ENCODE data around the gene KLF9.
"Not testable (repeated sequence)": the region's sequence is repeated elsewhere in the genome, so short reads cannot be mapped to it uniquely, and the experiment has no call there.

Gene KLF9

GRCh38 chr9:70404261-70404660 is 10.2 kb downstream of the KLF9 start:
- H3K36me3 Mint-ChIP-seq: peaks cover 11% of the 10 kb centered on the region
- no peaks in the 10 kb centered on the region for H3K27me3 Mint-ChIP-seq
- CTCF ChIA-PET: interaction anchor here (2.4 kb wide), 1 partner anchor 198 kb away, joined by 9 read pairs; no protein-coding TSS in a partner anchor
- H3K9me3 Mint-ChIP-seq: no peaks in the 10 kb centered on the region
- H3K4me1 Mint-ChIP-seq: peaks cover 69% of the 10 kb centered on the region
- H3K27ac Mint-ChIP-seq: no peak overlapping the region
- no peak for DNase-seq
- H3K4me3 Mint-ChIP-seq: no peak overlapping the region

DNA sequence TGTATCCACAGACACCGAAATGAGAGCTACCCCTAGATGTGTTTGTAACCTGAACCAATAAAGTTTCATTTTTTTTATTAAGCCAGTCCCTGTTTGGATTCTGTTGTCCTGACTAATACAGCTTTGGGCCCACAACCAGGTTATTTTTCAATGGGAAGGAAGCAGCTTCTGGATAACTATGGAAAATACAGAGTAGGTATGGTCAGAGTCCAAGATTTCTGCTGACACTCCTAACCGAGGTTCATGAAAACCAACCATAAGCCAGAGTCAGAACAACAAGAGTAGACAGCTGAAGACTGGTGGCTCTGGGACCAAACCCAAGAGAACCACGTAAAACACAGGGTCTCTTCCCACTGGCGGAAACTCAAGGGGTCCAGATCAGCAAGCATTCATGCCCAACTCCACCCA is 10.8 kb downstream of the KLF9 start:
- Mint-ChIP-seq H3K9me3 (no peaks in the 10 kb centered on the region), H3K4me1 (peaks cover 74% of the 10 kb centered on the region), H3K36me3 (peaks cover 13% of the 10 kb centered on the region), H3K27ac (no peak overlapping the region), H3K4me3 (no peak overlapping the region), H3K27me3 (no peaks in the 10 kb centered on the region)
- CTCF ChIA-PET: no interaction called here
- DNase-seq: no peak

- H3K4me3 Mint-ChIP-seq: no peak overlapping the region
- no peak overlapping the region for H3K27ac Mint-ChIP-seq
- no peaks in the 10 kb centered on the region for H3K27me3 Mint-ChIP-seq
- H3K4me1 Mint-ChIP-seq: peaks cover 74% of the 10 kb centered on the region
- H3K9me3 Mint-ChIP-seq: no peaks in the 10 kb centered on the region
- CTCF ChIA-PET: interaction anchor here (0.6 kb wide), 1 partner anchor 160 kb away, joined by 3 read pairs; no protein-coding TSS in a partner anchor
- DNase-seq: no peak
- peaks cover 13% of the 10 kb centered on the region for H3K36me3 Mint-ChIP-seq
Measured at GRCh38 chr9:70403166-70403565, 11.3 kb downstream of the KLF9 start.

DNA sequence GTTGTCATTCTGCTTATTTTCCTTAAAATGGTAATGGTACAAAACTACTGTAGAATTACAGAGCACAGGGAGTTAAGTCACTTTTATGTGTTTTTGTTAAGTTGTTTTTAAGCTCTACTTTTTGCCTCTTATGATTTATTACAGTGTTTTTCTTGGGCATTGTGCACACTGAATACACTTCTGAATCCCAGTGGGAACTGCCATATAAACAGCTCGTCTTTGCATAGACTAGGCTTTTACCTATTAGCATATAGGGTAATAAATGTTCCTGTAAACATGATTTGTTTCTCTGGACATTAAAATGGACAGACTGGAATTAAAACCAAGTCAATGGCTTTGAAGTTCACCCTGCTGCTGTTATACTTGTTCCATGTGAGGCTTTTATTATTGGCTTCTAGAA is 12.2 kb downstream of the KLF9 start:
- DNase-seq: no peak
- CTCF ChIA-PET: interaction anchor here (0.5 to 2.0 kb wide), 2 partner anchors 12 to 200 kb away, joined by 3 to 7 read pairs; no protein-coding TSS in a partner anchor
- H3K27me3 Mint-ChIP-seq: no peaks in the 10 kb centered on the region
- H3K4me3 Mint-ChIP-seq: no peak overlapping the region
- H3K36me3 Mint-ChIP-seq: peaks cover 10% of the 10 kb centered on the region
- H3K4me1 Mint-ChIP-seq: peaks cover 74% of the 10 kb centered on the region
- H3K9me3 Mint-ChIP-seq: no peaks in the 10 kb centered on the region
- no peak overlapping the region for H3K27ac Mint-ChIP-seq

DNA sequence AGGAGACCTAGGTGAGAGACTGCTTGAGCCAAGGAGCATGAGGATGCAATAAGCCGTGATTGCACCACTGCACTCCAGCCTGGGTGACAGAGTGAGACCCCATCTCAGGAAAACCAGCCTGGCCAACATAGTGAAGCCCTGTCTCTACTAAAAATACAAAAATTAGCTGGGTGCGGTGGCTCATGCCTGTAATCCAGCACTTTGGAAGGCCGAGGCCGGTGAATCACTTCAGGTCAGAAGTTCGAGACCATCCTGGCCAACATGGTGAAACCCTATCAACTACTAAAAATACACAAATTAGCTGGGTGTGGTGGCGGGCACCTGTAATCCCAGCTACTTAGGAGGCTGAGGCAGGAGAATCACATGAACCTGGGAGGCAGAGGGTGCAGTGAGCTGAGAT is 13.2 kb downstream of the KLF9 start:
- not testable (repeated sequence) for DNase-seq, H3K27ac Mint-ChIP-seq, H3K9me3 Mint-ChIP-seq, H3K4me3 Mint-ChIP-seq, H3K36me3 Mint-ChIP-seq, H3K27me3 Mint-ChIP-seq
- peaks cover 71% of the 10 kb centered on the region for H3K4me1 Mint-ChIP-seq
- CTCF ChIA-PET: interaction anchor here (2.0 kb wide), 1 partner anchor 201 kb away, joined by 7 read pairs; no protein-coding TSS in a partner anchor

- Mint-ChIP-seq H3K27ac (no peak overlapping the region), H3K4me3 (no peak overlapping the region)
- CTCF ChIA-PET: interaction anchor here (0.9 to 2.5 kb wide), 3 partner anchors 10 to 60 kb away, joined by 3 to 9 read pairs (median 4); no protein-coding TSS in a partner anchor
Measured at GRCh38 chr9:70400107-70400892, 14.2 kb downstream of the KLF9 start.

DNA sequence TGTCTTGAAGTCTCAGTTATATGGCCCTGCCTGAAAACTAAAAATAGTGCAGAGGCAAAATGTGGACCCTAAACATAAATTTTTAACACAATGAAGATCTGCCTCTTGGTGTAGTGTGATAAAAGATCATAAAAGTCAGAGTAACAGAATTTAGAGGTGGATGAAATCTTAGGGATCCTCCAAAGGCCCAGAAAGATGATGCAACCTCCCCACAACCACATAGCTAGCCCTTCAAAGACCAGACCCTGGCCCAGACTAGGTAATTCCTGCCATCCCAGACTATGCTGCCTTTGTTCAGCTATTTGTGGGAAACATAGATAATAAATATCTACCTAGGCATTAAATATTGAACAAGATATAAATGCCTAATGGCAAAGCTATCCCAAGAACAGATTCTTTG is 15.3 kb downstream of the KLF9 start:
- CTCF ChIA-PET: interaction anchor here (1.3 to 2.5 kb wide), 2 partner anchors 12 to 59 kb away, joined by 4 to 9 read pairs; no protein-coding TSS in a partner anchor
- DNase-seq: no peak
- no peak overlapping the region for H3K4me3 Mint-ChIP-seq
- peaks cover 59% of the 10 kb centered on the region for H3K4me1 Mint-ChIP-seq
- H3K9me3 Mint-ChIP-seq: no peaks in the 10 kb centered on the region
- no peaks in the 10 kb centered on the region for H3K27me3 Mint-ChIP-seq
- peak overlapping the region; percentile 56 for H3K27ac Mint-ChIP-seq
- peaks cover 4% of the 10 kb centered on the region for H3K36me3 Mint-ChIP-seq

More at GRCh38 chr9:70400107-70400892, 14.2 kb downstream of the KLF9 start:
- Mint-ChIP-seq H3K4me1 (peaks cover 64% of the 10 kb centered on the region), H3K27me3 (no peaks in the 10 kb centered on the region), H3K36me3 (peaks cover 4% of the 10 kb centered on the region), H3K9me3 (no peaks in the 10 kb centered on the region)
- DNase-seq: no peak

- Mint-ChIP-seq H3K36me3 (peaks cover 4% of the 10 kb centered on the region), H3K9me3 (no peaks in the 10 kb centered on the region), H3K27me3 (no peaks in the 10 kb centered on the region), H3K4me3 (peak overlapping the region; percentile 57), H3K4me1 (peaks cover 56% of the 10 kb centered on the region), H3K27ac (peak overlapping the region; percentile 76)
- CTCF ChIA-PET: interaction anchor here (0.7 to 2.5 kb wide), 2 partner anchors 13 to 110 kb away, joined by 4 to 9 read pairs; no protein-coding TSS in a partner anchor
- no peak for DNase-seq
Measured at GRCh38 chr9:70398145-70398556, 16.3 kb downstream of the KLF9 start.

DNA sequence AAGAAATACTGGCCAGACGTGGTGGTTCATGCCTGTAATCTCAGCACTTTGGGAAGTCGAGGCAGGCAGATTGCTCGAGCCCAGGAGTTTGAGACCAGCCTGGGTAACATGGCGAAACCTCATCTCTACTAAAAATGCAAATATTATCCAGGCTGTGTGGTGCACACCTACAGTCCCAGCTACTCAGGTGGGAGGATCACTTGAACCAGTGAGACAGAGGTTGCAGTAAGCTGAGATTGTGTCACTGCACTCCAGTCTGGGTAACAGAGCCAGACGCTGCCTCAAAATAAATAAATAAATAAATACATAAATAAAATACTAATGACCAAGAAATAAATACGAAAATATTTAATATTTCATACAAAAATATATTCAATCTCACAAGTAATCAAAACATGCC is 18.8 kb downstream of the KLF9 start:
- CTCF ChIA-PET: no interaction called here
- Mint-ChIP-seq H3K27me3 (no peaks in the 10 kb centered on the region), H3K4me1 (peaks cover 74% of the 10 kb centered on the region), H3K36me3 (peaks cover 4% of the 10 kb centered on the region), H3K4me3 (no peak overlapping the region), H3K27ac (no peak overlapping the region), H3K9me3 (no peaks in the 10 kb centered on the region)
- no peak for DNase-seq

GRCh38 chr9:70392850-70393249 is 21.6 kb downstream of the KLF9 start:
- Mint-ChIP-seq H3K36me3 (peaks cover 5% of the 10 kb centered on the region), H3K27me3 (no peaks in the 10 kb centered on the region), H3K4me1 (peaks cover 63% of the 10 kb centered on the region), H3K9me3 (no peaks in the 10 kb centered on the region), H3K27ac (no peak overlapping the region), H3K4me3 (no peak overlapping the region)
- DNase-seq: no peak
- CTCF ChIA-PET: interaction anchor here (1.4 to 6.0 kb wide), 3 partner anchors 17 to 209 kb away, joined by 5 to 24 read pairs (median 6); no protein-coding TSS in a partner anchor

DNA sequence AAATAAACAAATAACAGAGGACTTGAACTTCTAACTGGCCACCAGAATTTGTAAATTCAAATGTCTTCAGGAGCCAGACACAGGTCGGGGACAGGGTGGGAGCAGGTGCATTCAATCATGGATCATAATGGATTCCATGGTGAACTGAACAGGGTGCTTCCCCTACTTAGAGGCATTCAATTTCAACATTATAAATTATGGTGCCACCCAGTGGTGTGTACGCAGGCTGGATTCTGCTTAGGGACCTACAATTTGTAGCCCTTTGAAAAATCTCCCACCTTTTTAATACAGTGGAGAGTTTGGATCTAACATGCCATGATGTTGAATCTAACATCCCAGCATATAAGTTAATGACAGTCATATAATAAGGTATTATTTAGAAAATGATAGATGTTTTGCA is 22.3 kb downstream of the KLF9 start:
- H3K4me3 Mint-ChIP-seq: no peak overlapping the region
- no peaks in the 10 kb centered on the region for H3K27me3 Mint-ChIP-seq
- peaks cover 11% of the 10 kb centered on the region for H3K36me3 Mint-ChIP-seq
- peaks cover 57% of the 10 kb centered on the region for H3K4me1 Mint-ChIP-seq
- H3K27ac Mint-ChIP-seq: no peak overlapping the region
- DNase-seq: peak; percentile 23
- H3K9me3 Mint-ChIP-seq: no peaks in the 10 kb centered on the region
- CTCF ChIA-PET: interaction anchor here (2.3 to 6.0 kb wide), 2 partner anchors 40 to 210 kb away, joined by 10 to 24 read pairs; no protein-coding TSS in a partner anchor

DNA sequence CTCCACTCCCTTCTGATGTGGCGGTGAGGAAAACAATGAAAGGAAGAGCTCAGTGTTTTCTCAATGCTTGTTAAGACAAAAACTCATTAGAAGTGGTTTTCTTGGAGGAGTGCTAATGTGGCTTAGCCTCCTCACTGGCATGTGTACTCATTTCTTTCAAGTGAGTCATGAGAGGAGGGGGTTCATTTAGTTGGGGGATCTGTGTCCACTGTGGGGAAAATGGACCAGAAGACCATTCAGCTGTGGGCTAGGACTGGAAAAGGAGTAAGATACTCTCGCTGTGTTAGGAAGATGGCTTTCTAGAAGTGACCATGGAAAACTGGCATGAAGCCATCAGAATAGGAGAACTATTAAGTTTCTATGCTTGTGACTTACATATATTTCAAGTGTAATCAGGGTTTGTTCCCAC is 23.5 kb downstream of the KLF9 start:
- no peak for DNase-seq
- CTCF ChIA-PET: interaction anchor here (0.6 to 6.0 kb wide), 9 partner anchors 9 to 211 kb away, joined by 3 to 24 read pairs (median 4); no protein-coding TSS in a partner anchor
- peaks cover 21% of the 10 kb centered on the region for H3K36me3 Mint-ChIP-seq
- peaks cover 48% of the 10 kb centered on the region for H3K4me1 Mint-ChIP-seq
- peak overlapping the region; percentile 21 for H3K27ac Mint-ChIP-seq
- H3K27me3 Mint-ChIP-seq: no peaks in the 10 kb centered on the region
- H3K4me3 Mint-ChIP-seq: peak overlapping the region; percentile 9
- H3K9me3 Mint-ChIP-seq: no peaks in the 10 kb centered on the region

- CTCF ChIA-PET: interaction anchor here (0.9 to 6.0 kb wide), 6 partner anchors 10 to 213 kb away, joined by 3 to 24 read pairs (median 5); no protein-coding TSS in a partner anchor
- Mint-ChIP-seq H3K27me3 (no peaks in the 10 kb centered on the region), H3K4me3 (no peak overlapping the region), H3K36me3 (peaks cover 21% of the 10 kb centered on the region), H3K9me3 (no peaks in the 10 kb centered on the region), H3K27ac (no peak overlapping the region), H3K4me1 (peaks cover 48% of the 10 kb centered on the region)
- no peak for DNase-seq
Measured at GRCh38 chr9:70389621-70390266, 24.7 kb downstream of the KLF9 start.

DNA sequence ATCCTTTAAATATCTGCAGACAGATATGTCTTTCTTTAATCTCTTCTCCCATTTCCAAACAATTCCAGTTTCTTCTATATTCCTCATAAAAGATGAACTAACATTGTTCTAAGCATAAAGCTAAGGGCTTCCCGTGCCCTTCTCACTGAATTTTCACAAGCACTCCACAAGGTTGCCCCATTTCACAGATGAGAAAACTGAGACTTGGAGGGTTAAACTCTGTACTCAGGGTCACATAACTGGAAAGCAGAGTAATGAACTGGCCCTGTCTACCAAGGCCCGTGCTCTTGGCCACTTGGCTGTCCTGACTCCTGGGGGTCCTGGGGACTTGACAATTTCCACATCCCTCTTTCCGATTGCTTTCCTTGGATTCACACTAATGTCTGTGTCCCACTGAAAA is 25.3 kb downstream of the KLF9 start:
- CTCF ChIA-PET: interaction anchor here (0.9 to 6.0 kb wide), 3 partner anchors 49 to 213 kb away, joined by 3 to 24 read pairs (median 4); no protein-coding TSS in a partner anchor
- Mint-ChIP-seq H3K4me3 (no peak overlapping the region), H3K9me3 (no peaks in the 10 kb centered on the region), H3K27me3 (no peaks in the 10 kb centered on the region), H3K27ac (no peak overlapping the region), H3K36me3 (peaks cover 21% of the 10 kb centered on the region), H3K4me1 (peaks cover 47% of the 10 kb centered on the region)
- no peak for DNase-seq

Measured in activated naive CD4-positive, alpha-beta T cell treated with anti-CD3 and anti-CD28 coated beads, Interleukin-2, amount 10 ng/mL, durations not matched to agents 7 days and 5 days (primary cell).